ENCODE data around the gene TOR1B.

TOR1B gene

DNA sequence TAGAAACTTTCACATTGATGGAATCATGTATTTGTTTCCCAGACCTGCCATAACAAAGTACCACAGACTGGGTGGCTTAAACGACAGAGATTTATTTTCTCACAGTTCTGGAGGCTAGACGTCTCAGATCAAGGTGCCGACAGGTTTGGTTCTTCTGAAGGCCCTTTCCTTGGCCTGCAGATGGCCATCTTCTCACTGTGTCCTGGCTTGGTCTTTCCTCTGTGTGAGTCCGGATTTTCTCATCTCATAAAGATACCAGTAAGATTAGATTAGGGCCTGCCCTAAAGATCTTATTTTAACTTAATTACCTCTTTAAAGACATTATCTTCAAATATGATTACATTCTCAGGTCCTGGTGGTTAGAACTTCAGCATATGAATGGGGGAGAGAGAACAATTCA is 38.1 kb downstream of the TOR1B start:
- no peaks in the 10 kb centered on the region for H3K27me3 ChIP-seq (ENCODE audit: insufficient read depth, low read length)
- H3K36me3 ChIP-seq (ENCODE audit: insufficient read depth, low read length), result no peaks in the 10 kb centered on the region
- H3K27ac ChIP-seq (ENCODE audit: low read depth, low read length), result no peak overlapping the region
- H3K4me1 ChIP-seq (ENCODE audit: control insufficient read depth, insufficient read depth, low read length, unreplicated experiment), result peaks cover 23% of the 10 kb centered on the region
- no peak overlapping the region for H3K4me3 ChIP-seq (ENCODE audit: low read depth, low read length)
- H3K79me2 ChIP-seq (ENCODE audit: control insufficient read depth, insufficient read depth, low read length, unreplicated experiment), result peaks cover under 1% of the 10 kb centered on the region
- no peak overlapping the region for H2AFZ ChIP-seq (ENCODE audit: low read length, unreplicated experiment)

DNA sequence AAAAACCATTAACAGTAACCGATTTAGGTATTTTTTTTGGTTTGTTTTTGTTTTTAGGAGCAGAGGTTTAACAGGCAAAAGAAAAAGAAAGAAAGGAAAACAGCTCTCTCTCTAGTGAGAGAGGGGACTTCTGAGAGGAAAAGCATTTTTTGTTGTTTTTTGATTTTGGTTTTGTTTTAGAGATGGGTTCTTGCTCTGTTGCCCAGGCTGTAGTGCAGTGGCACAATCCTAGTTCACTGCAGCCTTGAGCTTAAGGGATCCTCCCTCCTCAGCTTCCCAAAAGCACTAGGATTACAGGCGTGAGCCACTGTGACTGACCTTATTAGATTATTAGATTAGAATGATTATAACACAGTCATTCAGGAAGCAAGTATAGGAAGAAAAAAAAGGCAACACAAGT is 42.4 kb downstream of the TOR1B start:
- no peak overlapping the region for H3K27ac ChIP-seq (ENCODE audit: low read depth, low read length)
- H3K4me3 ChIP-seq (ENCODE audit: low read depth, low read length), result no peak overlapping the region
- H3K79me2 ChIP-seq (ENCODE audit: control insufficient read depth, insufficient read depth, low read length, unreplicated experiment), result no peaks in the 10 kb centered on the region
- no peak overlapping the region for H2AFZ ChIP-seq (ENCODE audit: low read length, unreplicated experiment)
- H3K4me1 ChIP-seq (ENCODE audit: control insufficient read depth, insufficient read depth, low read length, unreplicated experiment), result no peaks in the 10 kb centered on the region
- no peaks in the 10 kb centered on the region for H3K27me3 ChIP-seq (ENCODE audit: insufficient read depth, low read length)
- 0 out of 2 replicates have a peak, but pooled peaks cover 2% of the 10 kb centered on the region for H3K36me3 ChIP-seq (ENCODE audit: insufficient read depth, low read length)

DNA sequence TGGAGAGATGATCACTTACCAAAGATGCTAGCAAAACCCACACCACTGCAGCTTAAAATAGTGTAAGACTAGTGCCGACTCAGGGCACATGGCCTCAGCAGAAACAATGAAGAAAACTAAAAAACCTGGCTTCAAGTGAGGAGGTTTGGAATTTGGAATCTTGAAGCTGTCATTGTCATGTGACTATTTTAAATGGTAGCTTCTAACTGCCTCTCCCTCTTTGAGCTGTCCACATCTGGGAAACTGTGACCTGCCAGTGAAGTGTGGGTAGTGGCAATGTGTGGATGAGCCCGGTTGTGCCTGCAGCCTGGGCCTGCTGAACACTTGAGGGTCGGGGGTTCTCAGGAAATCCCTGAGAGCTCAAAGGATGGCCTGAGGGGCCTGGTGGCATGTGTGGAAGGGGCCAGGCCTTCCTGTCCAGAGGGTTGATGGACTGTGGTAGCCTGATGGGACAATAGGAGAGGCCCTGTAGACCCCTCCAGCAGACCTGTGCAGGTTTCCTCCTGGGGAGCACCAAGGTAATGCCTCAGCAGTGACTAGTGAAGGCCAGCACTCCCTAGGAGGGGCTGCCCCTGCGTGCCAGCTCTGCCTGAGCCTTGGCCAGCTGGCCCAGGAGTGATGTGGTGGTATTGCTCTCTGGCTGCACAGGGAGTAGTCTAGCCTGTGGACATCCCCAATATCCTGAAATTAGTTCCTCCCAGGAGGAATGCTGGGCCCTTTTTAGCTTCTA is 45.9 kb downstream of the TOR1B start:
- no peaks in the 10 kb centered on the region for H3K27me3 ChIP-seq (ENCODE audit: insufficient read depth, low read length)
- H3K79me2 ChIP-seq (ENCODE audit: control insufficient read depth, insufficient read depth, low read length, unreplicated experiment), result no peaks in the 10 kb centered on the region
- no peaks in the 10 kb centered on the region for H3K4me1 ChIP-seq (ENCODE audit: control insufficient read depth, insufficient read depth, low read length, unreplicated experiment)
- no peak overlapping the region for H2AFZ ChIP-seq (ENCODE audit: low read length, unreplicated experiment)
- H3K4me3 ChIP-seq (ENCODE audit: low read depth, low read length), result no peak overlapping the region
- H3K27ac ChIP-seq (ENCODE audit: low read depth, low read length), result no peak overlapping the region
- H3K36me3 ChIP-seq (ENCODE audit: insufficient read depth, low read length), result peaks cover 3% of the 10 kb centered on the region; the same call in 1 of the 2 replicates

DNA sequence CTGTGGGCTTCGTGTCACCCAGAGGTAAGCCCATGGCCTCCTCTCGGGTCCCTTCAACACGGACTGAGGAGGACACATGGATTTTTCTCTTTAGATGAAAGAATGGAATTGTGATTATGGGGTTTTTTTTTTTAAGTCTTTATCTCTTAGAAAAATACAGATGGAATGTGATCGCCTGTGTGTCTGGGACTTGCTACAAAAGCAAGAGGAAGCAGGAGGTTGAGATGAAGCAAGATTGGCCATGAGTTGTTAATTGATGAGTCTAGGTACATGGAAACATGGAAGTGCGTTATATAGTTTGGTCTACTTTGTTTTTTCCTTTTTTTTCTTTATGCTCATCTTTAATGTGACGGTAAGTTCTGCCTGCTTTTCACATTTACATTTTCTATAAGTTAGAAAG is 46.9 kb downstream of the TOR1B start:
- Histone ChIP-seq H3K36me3 (ENCODE audit: insufficient read depth, low read length) (peaks cover 3% of the 10 kb centered on the region; the same call in 1 of the 2 replicates), H3K4me3 (ENCODE audit: low read depth, low read length) (no peak overlapping the region), H3K27me3 (ENCODE audit: insufficient read depth, low read length) (no peaks in the 10 kb centered on the region), H2AFZ (ENCODE audit: low read length, unreplicated experiment) (no peak overlapping the region), H3K79me2 (ENCODE audit: control insufficient read depth, insufficient read depth, low read length, unreplicated experiment) (no peaks in the 10 kb centered on the region), H3K4me1 (ENCODE audit: control insufficient read depth, insufficient read depth, low read length, unreplicated experiment) (no peaks in the 10 kb centered on the region), H3K27ac (ENCODE audit: low read depth, low read length) (no peak overlapping the region)

DNA sequence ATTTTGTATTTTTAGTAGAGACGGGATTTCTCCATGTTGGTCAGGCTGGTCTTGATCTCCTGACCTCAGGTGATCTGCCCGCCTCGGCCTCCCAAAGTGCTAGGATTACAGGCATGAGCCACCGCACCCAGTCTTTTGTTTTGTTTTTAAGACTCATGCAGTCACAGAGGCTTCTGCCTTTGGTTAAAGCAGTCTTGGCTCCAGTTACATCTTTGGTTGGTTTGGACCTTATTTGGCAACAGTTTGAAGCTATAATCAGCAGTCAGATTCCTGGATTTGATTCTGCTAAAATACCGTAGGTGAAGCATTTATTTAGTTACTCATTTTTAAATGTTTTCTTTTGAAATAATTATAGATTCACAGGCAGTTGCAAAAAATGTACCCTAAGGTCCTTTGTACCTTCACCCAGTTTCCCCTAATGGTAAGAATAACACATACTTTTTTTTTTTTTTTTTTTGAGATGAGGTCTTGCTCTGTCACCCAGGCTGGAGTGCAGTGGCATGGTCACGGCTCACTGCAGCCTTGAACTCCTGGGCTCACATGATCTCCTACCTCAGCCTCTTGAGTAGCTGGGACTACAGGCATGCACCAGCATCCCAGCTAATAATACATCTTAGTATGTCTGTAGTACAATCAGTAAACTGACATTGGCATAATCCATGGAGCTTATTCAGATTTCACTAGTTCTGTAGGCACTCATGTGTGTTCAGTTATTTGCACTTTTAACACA is 48.0 kb downstream of the TOR1B start:
- H3K79me2 ChIP-seq (ENCODE audit: control insufficient read depth, insufficient read depth, low read length, unreplicated experiment), result no peaks in the 10 kb centered on the region
- no peak overlapping the region for H2AFZ ChIP-seq (ENCODE audit: low read length, unreplicated experiment)
- no peaks in the 10 kb centered on the region for H3K4me1 ChIP-seq (ENCODE audit: control insufficient read depth, insufficient read depth, low read length, unreplicated experiment)
- no peaks in the 10 kb centered on the region for H3K27me3 ChIP-seq (ENCODE audit: insufficient read depth, low read length)
- H3K27ac ChIP-seq (ENCODE audit: low read depth, low read length), result no peak overlapping the region
- H3K4me3 ChIP-seq (ENCODE audit: low read depth, low read length), result no peak overlapping the region
- peaks cover 3% of the 10 kb centered on the region; the same call in 1 of the 2 replicates for H3K36me3 ChIP-seq (ENCODE audit: insufficient read depth, low read length)

DNA sequence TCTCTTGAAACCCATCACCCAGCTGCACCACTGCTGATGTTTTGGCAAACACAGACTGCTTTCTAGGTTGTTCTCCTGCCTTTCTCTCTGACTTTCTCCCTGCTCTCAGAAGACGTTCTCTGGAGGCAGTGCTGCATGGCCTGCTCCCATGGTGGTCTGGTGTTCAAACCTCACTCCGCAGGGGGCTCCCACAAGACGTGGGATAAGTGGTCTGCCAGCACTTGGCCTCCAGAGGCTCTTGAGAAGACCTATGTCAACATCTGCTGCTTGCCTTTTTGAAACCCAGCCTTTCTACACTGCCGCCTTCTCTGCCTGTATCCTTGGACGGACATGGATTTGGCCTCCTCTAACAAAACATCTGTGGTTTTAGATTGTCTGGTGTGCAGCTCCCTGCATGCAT is 48.8 kb downstream of the TOR1B start:
- Histone ChIP-seq H2AFZ (ENCODE audit: low read length, unreplicated experiment) (no peak overlapping the region), H3K4me1 (ENCODE audit: control insufficient read depth, insufficient read depth, low read length, unreplicated experiment) (no peaks in the 10 kb centered on the region), H3K36me3 (ENCODE audit: insufficient read depth, low read length) (peaks cover 3% of the 10 kb centered on the region; the same call in 1 of the 2 replicates), H3K27ac (ENCODE audit: low read depth, low read length) (no peak overlapping the region), H3K79me2 (ENCODE audit: control insufficient read depth, insufficient read depth, low read length, unreplicated experiment) (no peaks in the 10 kb centered on the region), H3K4me3 (ENCODE audit: low read depth, low read length) (no peak overlapping the region), H3K27me3 (ENCODE audit: insufficient read depth, low read length) (no peaks in the 10 kb centered on the region)

DNA sequence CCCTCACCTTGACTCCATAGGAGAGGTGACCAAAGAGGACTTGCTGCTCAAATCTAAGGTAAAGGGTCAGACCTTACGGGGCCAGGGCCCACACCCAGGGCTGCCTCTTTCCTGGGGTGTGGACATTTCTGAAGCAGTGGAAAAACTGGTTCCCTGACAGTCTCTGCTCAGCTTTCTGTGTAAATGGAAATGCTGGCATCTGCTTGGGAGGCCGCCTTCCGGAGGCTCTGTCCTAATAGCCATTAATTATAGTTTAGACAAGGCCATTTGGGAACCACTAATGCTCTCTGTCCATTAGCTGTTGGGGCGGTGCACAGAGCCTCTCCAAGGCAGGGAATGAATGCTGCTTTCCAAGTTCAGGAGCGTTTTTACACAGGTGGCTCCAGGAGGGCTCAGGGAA is 49.6 kb downstream of the TOR1B start:
- no peaks in the 10 kb centered on the region for H3K79me2 ChIP-seq (ENCODE audit: control insufficient read depth, insufficient read depth, low read length, unreplicated experiment)
- no peak overlapping the region for H3K27ac ChIP-seq (ENCODE audit: low read depth, low read length)
- peaks cover 3% of the 10 kb centered on the region; the same call in 1 of the 2 replicates for H3K36me3 ChIP-seq (ENCODE audit: insufficient read depth, low read length)
- no peak overlapping the region for H3K4me3 ChIP-seq (ENCODE audit: low read depth, low read length)
- no peak overlapping the region for H2AFZ ChIP-seq (ENCODE audit: low read length, unreplicated experiment)
- no peaks in the 10 kb centered on the region for H3K4me1 ChIP-seq (ENCODE audit: control insufficient read depth, insufficient read depth, low read length, unreplicated experiment)
- no peaks in the 10 kb centered on the region for H3K27me3 ChIP-seq (ENCODE audit: insufficient read depth, low read length)

DNA sequence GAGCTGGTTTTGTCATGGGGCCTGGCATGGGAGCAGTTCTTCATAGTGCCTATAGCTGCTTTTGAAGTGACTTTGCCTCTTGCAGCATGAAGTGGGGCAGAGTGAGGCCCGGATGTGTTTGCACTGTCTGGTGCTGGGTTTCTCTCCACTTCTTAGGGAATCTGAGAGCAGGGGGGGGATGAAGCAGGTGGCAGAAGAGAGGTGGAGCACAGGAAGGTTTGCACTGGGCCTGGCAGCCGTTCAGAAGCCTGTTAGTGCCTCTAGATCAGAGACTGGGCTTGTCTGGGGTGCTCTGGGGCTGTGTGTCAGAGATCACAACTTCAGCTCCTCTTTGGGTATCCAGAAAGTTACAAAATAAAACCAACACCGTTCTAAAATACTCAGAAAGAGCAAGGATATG is 50.6 kb downstream of the TOR1B start:
- H3K79me2 ChIP-seq (ENCODE audit: control insufficient read depth, insufficient read depth, low read length, unreplicated experiment), result no peaks in the 10 kb centered on the region
- peaks cover 3% of the 10 kb centered on the region; the same call in 1 of the 2 replicates for H3K36me3 ChIP-seq (ENCODE audit: insufficient read depth, low read length)
- no peak overlapping the region for H3K27ac ChIP-seq (ENCODE audit: low read depth, low read length)
- H2AFZ ChIP-seq (ENCODE audit: low read length, unreplicated experiment), result no peak overlapping the region
- no peaks in the 10 kb centered on the region for H3K4me1 ChIP-seq (ENCODE audit: control insufficient read depth, insufficient read depth, low read length, unreplicated experiment)
- no peaks in the 10 kb centered on the region for H3K27me3 ChIP-seq (ENCODE audit: insufficient read depth, low read length)
- no peak overlapping the region for H3K4me3 ChIP-seq (ENCODE audit: low read depth, low read length)

DNA sequence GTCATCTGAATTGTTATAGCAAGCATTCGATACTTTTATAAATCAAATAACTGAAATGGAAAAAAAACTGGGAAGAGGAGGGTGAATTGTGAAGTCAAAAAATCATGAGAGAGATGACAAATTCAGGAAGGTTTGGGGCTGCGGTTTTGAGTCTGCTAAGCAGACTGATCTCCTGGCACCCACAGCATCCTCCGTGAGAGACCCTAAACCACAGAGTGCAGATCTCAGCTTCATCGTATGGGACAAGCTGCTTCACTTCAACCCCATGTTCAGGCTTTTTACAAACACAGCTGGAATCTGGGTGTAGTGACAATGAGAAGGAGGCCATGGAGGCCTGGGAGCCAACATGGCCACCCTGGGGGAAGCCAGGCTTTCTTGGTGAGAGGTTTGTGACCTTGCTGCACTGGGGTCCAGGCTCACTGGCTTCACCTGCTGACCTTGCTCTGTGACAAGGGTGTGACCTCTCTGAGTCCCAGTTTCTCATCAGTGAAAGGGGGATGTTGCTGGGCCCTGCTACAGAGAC is 51.7 kb downstream of the TOR1B start:
- H3K79me2 ChIP-seq (ENCODE audit: control insufficient read depth, insufficient read depth, low read length, unreplicated experiment), result no peaks in the 10 kb centered on the region
- no peaks in the 10 kb centered on the region for H3K4me1 ChIP-seq (ENCODE audit: control insufficient read depth, insufficient read depth, low read length, unreplicated experiment)
- H3K27me3 ChIP-seq (ENCODE audit: insufficient read depth, low read length), result no peaks in the 10 kb centered on the region
- peaks cover 3% of the 10 kb centered on the region; the same call in 1 of the 2 replicates for H3K36me3 ChIP-seq (ENCODE audit: insufficient read depth, low read length)
- no peak overlapping the region for H3K27ac ChIP-seq (ENCODE audit: low read depth, low read length)
- no peak overlapping the region for H3K4me3 ChIP-seq (ENCODE audit: low read depth, low read length)
- no peak overlapping the region for H2AFZ ChIP-seq (ENCODE audit: low read length, unreplicated experiment)

DNA sequence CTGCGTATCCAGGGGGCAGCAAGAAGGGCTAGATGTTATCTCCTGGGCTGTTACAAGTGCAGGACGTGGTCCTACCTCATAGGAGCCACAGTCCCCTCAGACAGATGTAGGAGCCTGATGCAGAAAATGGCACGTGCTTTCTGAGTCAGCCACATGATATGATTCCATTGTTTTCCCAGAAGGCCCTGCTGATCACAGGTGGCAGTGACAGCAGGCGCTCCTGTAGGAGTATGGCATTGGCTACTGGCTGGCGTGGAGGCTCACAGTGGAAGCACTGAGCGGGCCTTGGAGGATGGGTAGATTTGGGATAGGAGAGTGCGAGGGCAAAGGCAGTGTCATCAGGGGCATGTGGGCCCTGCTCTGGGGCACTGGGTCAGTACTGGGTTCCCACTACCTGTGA is 54.2 kb downstream of the TOR1B start:
- Histone ChIP-seq H3K79me2 (ENCODE audit: control insufficient read depth, insufficient read depth, low read length, unreplicated experiment) (no peaks in the 10 kb centered on the region), H3K4me1 (ENCODE audit: control insufficient read depth, insufficient read depth, low read length, unreplicated experiment) (no peaks in the 10 kb centered on the region), H3K27ac (ENCODE audit: low read depth, low read length) (no peak overlapping the region), H3K36me3 (ENCODE audit: insufficient read depth, low read length) (no peaks in the 10 kb centered on the region; the same call in 1 of the 2 replicates), H3K27me3 (ENCODE audit: insufficient read depth, low read length) (no peaks in the 10 kb centered on the region), H3K4me3 (ENCODE audit: low read depth, low read length) (no peak overlapping the region), H2AFZ (ENCODE audit: low read length, unreplicated experiment) (no peak overlapping the region)
